Activated T-cell treated with anti-CD3 and anti-CD28 coated beads for 1 hour (primary cell): Measurements from ENCODE around the gene NLRP9.

ENCODE experiments used
- DNase-seq: peaks from one replicate; pipeline ENCODE4 v3.0.0-alpha.2; 2020; ENCODE audit warnings: low read depth

The NLRP9 gene

GRCh38 chr19:55687281-55688201 lies 50.7 kb downstream of the NLRP9 start:
- no peak for DNase-seq

GRCh38 chr19:55686311-55687050 lies 51.7 kb downstream of the NLRP9 start:
- DNase-seq, result no peak

GRCh38 chr19:55685776-55686175 lies 52.4 kb downstream of the NLRP9 start:
- DNase-seq, result no peak

- DNase-seq, result no peak
Observed at GRCh38 chr19:55684946-55685681, 53.1 kb downstream of the NLRP9 start.

- no peak for DNase-seq
Observed at GRCh38 chr19:55683449-55684261, 54.5 kb downstream of the NLRP9 start.

- no peak for DNase-seq
Observed at GRCh38 chr19:55681131-55682092, 56.8 kb downstream of the NLRP9 start.

- DNase-seq, result no peak
Observed at GRCh38 chr19:55680339-55681130, 57.7 kb downstream of the NLRP9 start.

- DNase-seq, result no peak
Observed at GRCh38 chr19:55679343-55680257, 58.6 kb downstream of the NLRP9 start.

GRCh38 chr19:55678121-55678671 lies 60.0 kb downstream of the NLRP9 start:
- no peak for DNase-seq

- no peak for DNase-seq
Observed at GRCh38 chr19:55677572-55678028, 60.6 kb downstream of the NLRP9 start.

- no peak for DNase-seq
Observed at GRCh38 chr19:55676889-55677505, 61.2 kb downstream of the NLRP9 start.

GRCh38 chr19:55676383-55676782 lies 61.8 kb downstream of the NLRP9 start:
- no peak for DNase-seq

- no peak for DNase-seq
Observed at GRCh38 chr19:55675661-55676354, 62.4 kb downstream of the NLRP9 start.

- peak; percentile 95 for DNase-seq
Observed at GRCh38 chr19:55674841-55675660, 63.2 kb downstream of the NLRP9 start, which contains the start of gene EPN1. Gene EPN1, plus strand, starts transcription at chr19:55675226. Its CDS starts 3,402 bp downstream, at chr19:55678628.

- DNase-seq, result no peak
Observed at GRCh38 chr19:55674459-55674840, 63.8 kb downstream of the NLRP9 start.

GRCh38 chr19:55673889-55674288 lies 64.3 kb downstream of the NLRP9 start:
- DNase-seq, result no peak
